H1 (cell line): ENCODE results near the gene NEDD8.

ENCODE experiments used
- HDAC6 ChIP-seq: IDR thresholded peaks from one replicate; pipeline ENCODE4 v1.7.1; 2012; ENCODE audit warnings: low read depth, mild to moderate bottlenecking, inconsistent platforms, low read length, moderate library complexity
- POLR2AphosphoS5 ChIP-seq: IDR thresholded peaks from 2 replicates; pipeline ENCODE4 v1.6.1; 2011; ENCODE audit warnings: low read depth, low read length

GRCh38 chr14:24192933-24193332 is 39.2 kb downstream of the NEDD8 start:
- TF ChIP-seq POLR2AphosphoS5 (no peak), HDAC6 (no peak)
